DND-41 (cell line): Measurements from ENCODE around the gene NMRK1.

Experiments used
- EZH2 ChIP-seq: IDR thresholded peaks from 3 replicates; pipeline ENCODE4 v1.6.1; 2012; ENCODE audit warnings: borderline replicate concordance, low read depth, mild to moderate bottlenecking, moderate library complexity, low read length, inconsistent platforms; ENCODE audit not compliant: severe bottlenecking
- TF ChIP-seq, protein P1 (sequence below): IDR thresholded peaks from 2 replicates; pipeline ENCODE4 v1.5.1; 2012; ENCODE audit warnings: borderline replicate concordance, low read length, moderate library complexity, mild to moderate bottlenecking; ENCODE audit not compliant: poor library complexity, severe bottlenecking; ENCODE audit errors: extremely low read depth

DNA sequence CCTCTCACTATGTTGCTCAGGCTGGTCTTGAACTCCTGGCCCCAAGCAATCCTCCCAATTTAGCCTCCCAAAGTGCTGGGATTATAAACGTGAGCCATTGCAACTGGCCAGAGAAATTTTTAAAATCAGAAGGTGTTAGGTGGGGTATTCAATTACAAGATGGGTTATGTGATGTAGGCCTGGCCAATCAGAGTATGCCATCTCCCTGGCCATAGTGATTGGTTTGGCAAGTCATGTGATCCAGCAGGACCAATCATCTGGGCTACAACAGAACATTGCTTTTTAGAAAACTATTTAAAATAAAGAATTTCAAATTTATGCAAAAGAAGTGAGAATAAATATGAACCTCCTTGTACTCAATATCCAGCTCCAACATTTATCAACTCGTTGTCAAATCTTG is 22.4 kb downstream of the NMRK1 start:
- TF ChIP-seq EZH2, result no peak
- TF ChIP-seq, protein P1, sequence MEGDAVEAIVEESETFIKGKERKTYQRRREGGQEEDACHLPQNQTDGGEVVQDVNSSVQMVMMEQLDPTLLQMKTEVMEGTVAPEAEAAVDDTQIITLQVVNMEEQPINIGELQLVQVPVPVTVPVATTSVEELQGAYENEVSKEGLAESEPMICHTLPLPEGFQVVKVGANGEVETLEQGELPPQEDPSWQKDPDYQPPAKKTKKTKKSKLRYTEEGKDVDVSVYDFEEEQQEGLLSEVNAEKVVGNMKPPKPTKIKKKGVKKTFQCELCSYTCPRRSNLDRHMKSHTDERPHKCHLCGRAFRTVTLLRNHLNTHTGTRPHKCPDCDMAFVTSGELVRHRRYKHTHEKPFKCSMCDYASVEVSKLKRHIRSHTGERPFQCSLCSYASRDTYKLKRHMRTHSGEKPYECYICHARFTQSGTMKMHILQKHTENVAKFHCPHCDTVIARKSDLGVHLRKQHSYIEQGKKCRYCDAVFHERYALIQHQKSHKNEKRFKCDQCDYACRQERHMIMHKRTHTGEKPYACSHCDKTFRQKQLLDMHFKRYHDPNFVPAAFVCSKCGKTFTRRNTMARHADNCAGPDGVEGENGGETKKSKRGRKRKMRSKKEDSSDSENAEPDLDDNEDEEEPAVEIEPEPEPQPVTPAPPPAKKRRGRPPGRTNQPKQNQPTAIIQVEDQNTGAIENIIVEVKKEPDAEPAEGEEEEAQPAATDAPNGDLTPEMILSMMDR, result no peak
